Hepatocyte (in vitro differentiated cells): ENCODE measurements around the gene ENOSF1. TPM values are rescaled to one million over a fixed set of nuclear protein-coding genes. Genes with fewer than 3 reads are reported as not detected.

ENCODE experiments used
- DNase-seq: peaks from one replicate; pipeline ENCODE4 v3.0.0-alpha.2; 2016; ENCODE audit warnings: low spot score
- H2AFZ ChIP-seq: fragments of 200-600 bp; sonication (generic); 2 replicates; pipeline ENCODE4 v1.6.0; 2016; ENCODE audit warnings: antibody characterized with exemption, mild to moderate bottlenecking
- H3K27ac ChIP-seq: fragments of 200-600 bp; sonication (generic); 2 replicates; pipeline ENCODE4 v1.5.1; 2016; ENCODE audit warnings: mild to moderate bottlenecking
- H3K27me3 ChIP-seq: fragments of 200-600 bp; sonication (generic); 2 replicates; pipeline ENCODE4 v1.6.1; 2016
- H3K36me3 ChIP-seq: fragments of 200-600 bp; sonication (generic); replicated peaks from 2 replicates; pipeline ENCODE4 v1.5.1; 2016; ENCODE audit warnings: low read depth; ENCODE audit not compliant: insufficient read depth
- H3K4me1 ChIP-seq: fragments of 200-600 bp; sonication (generic); 2 replicates; pipeline ENCODE4 v1.5.1; 2016; ENCODE audit warnings: mild to moderate bottlenecking, moderate library complexity; ENCODE audit not compliant: insufficient read depth
- H3K4me2 ChIP-seq: fragments of 200-600 bp; sonication (generic); 2 replicates; pipeline ENCODE4 v1.6.0; 2016
- H3K4me3 ChIP-seq: fragments of 200-600 bp; sonication (generic); 2 replicates; pipeline ENCODE4 v1.5.1; 2016; ENCODE audit warnings: mild to moderate bottlenecking
- H3K79me2 ChIP-seq: fragments of 200-600 bp; sonication (generic); 2 replicates; pipeline ENCODE4 v1.6.0; 2017; ENCODE audit warnings: mild to moderate bottlenecking
- H3K9me2 ChIP-seq: fragments of 200-600 bp; sonication (generic); replicated peaks from 2 replicates; pipeline ENCODE4 v1.6.0; 2017; ENCODE audit warnings: mild to moderate bottlenecking; ENCODE audit not compliant: insufficient read depth
- H3K9me3 ChIP-seq: fragments of 200-600 bp; sonication (generic); 2 replicates; pipeline ENCODE4 v1.5.1; 2016; ENCODE audit warnings: low read depth, mild to moderate bottlenecking
- H4K20me1 ChIP-seq: fragments of 200-600 bp; sonication (generic); 2 replicates; pipeline ENCODE4 v1.6.0; 2016; ENCODE audit warnings: mild to moderate bottlenecking; ENCODE audit not compliant: insufficient read depth, poor library complexity, severe bottlenecking
- CTCF ChIP-seq: fragments of 200-600 bp; sonication (generic); IDR thresholded peaks from 2 replicates; pipeline ENCODE4 v1.5.1; 2016; ENCODE audit warnings: antibody characterized with exemption, mild to moderate bottlenecking; ENCODE audit not compliant: poor library complexity
- EZH2 ChIP-seq: fragments of 200-600 bp; sonication (generic); IDR thresholded peaks from 2 replicates; pipeline ENCODE4 v1.6.1; 2016; ENCODE audit warnings: antibody characterized with exemption, mild to moderate bottlenecking, borderline replicate concordance
- EZH2phosphoT487 ChIP-seq: fragments of 200-600 bp; sonication (generic); IDR thresholded peaks from one replicate; pipeline ENCODE4 v1.6.1; 2018; ENCODE audit warnings: antibody characterized with exemption, mild to moderate bottlenecking, low read depth, moderate library complexity; ENCODE audit not compliant: unreplicated experiment, severe bottlenecking
- WGBS: methylation state at CpG from one replicate; pipeline ENCODE4 v1.1.6; 2016; ENCODE audit warnings: low lambda C conversion rate; ENCODE audit errors: missing lambda C conversion rate; 5-methylcytosine and 5-hydroxymethylcytosine counted together
- polyA plus RNA-seq: library from polyadenylated mRNA; unstranded; fragments of >200 nt; fragmentation: Nextera tagmentation; extraction: Ambion mirVana; gene quantifications from 2 replicates; pipeline ENCODE4 v1.2.1, GENCODE V29; 2016
- total RNA-seq: library from RNA; depleted of rRNA; stranded (reverse); fragments of >200 nt; gene quantifications from 2 replicates; pipeline ENCODE4 v1.2.3, GENCODE V29; 2014

The ENOSF1 gene
- total and polyA plus RNA-seq, 2 experiments from 2014 or later = 41.6 to 44.5 TPM

GRCh38 chr18:647304-647703 is 65.1 kb downstream of the ENOSF1 start:
- Histone ChIP-seq H3K4me2 (no peak overlapping the region), H3K79me2 (no peaks in the 10 kb centered on the region), H3K36me3 (no peaks in the 10 kb centered on the region), H2AFZ (no peak overlapping the region), H3K4me1 (no peaks in the 10 kb centered on the region), H3K9me2 (no peaks in the 10 kb centered on the region), H3K27ac (no peak overlapping the region), H3K9me3 (no peaks in the 10 kb centered on the region), H3K4me3 (no peak overlapping the region), H3K27me3 (peaks cover 2% of the 10 kb centered on the region), H4K20me1 (no peaks in the 10 kb centered on the region)
- no peak for DNase-seq
- TF ChIP-seq EZH2 = no peak
- 93% methylated on average over 5 of the region's 5 CpGs for WGBS

GRCh38 chr18:644395-645004 is 67.9 kb downstream of the ENOSF1 start:
- 47% methylated on average over 2 of the region's 2 CpGs for WGBS

GRCh38 chr18:641224-641623 is 71.2 kb downstream of the ENOSF1 start:
- TF ChIP-seq EZH2 (no peak), EZH2phosphoT487 (no peak)
- WGBS = 96% methylated on average over 6 of the region's 6 CpGs
- H4K20me1 ChIP-seq = no peaks in the 10 kb centered on the region

More at GRCh38 chr18:644395-645004, 67.9 kb downstream of the ENOSF1 start:
- Histone ChIP-seq H3K27ac (no peak overlapping the region), H3K79me2 (no peaks in the 10 kb centered on the region), H3K36me3 (no peaks in the 10 kb centered on the region), H3K4me2 (no peak overlapping the region), H3K27me3 (peaks cover 2% of the 10 kb centered on the region), H3K4me1 (no peaks in the 10 kb centered on the region), H4K20me1 (no peaks in the 10 kb centered on the region), H2AFZ (no peak overlapping the region), H3K4me3 (no peak overlapping the region), H3K9me2 (no peaks in the 10 kb centered on the region), H3K9me3 (no peaks in the 10 kb centered on the region)
- no peak for TF ChIP-seq EZH2phosphoT487
- TF ChIP-seq EZH2 = no peak
- TF ChIP-seq CTCF = no peak
- DNase-seq = no peak

GRCh38 chr18:635171-635570 is 77.3 kb downstream of the ENOSF1 start:
- Histone ChIP-seq H4K20me1 (no peaks in the 10 kb centered on the region), H3K27me3 (no peaks in the 10 kb centered on the region), H2AFZ (no peak overlapping the region), H3K36me3 (no peaks in the 10 kb centered on the region), H3K4me1 (no peaks in the 10 kb centered on the region), H3K27ac (no peak overlapping the region), H3K4me2 (no peak overlapping the region), H3K9me3 (no peaks in the 10 kb centered on the region), H3K9me2 (no peaks in the 10 kb centered on the region), H3K4me3 (no peak overlapping the region), H3K79me2 (no peaks in the 10 kb centered on the region)
- DNase-seq = no peak
- WGBS = 31% methylated on average over 8 of the region's 8 CpGs
- TF ChIP-seq EZH2phosphoT487 (no peak), EZH2 (no peak), CTCF (no peak)

More at GRCh38 chr18:641224-641623, 71.2 kb downstream of the ENOSF1 start:
- Histone ChIP-seq H2AFZ (no peak overlapping the region), H3K4me3 (no peak overlapping the region), H3K9me2 (no peaks in the 10 kb centered on the region), H3K27ac (no peak overlapping the region), H3K36me3 (no peaks in the 10 kb centered on the region), H3K9me3 (no peaks in the 10 kb centered on the region), H3K4me2 (no peak overlapping the region), H3K79me2 (no peaks in the 10 kb centered on the region), H3K4me1 (no peaks in the 10 kb centered on the region), H3K27me3 (peaks cover 2% of the 10 kb centered on the region)
- no peak for DNase-seq
